GM19043 (cell line): ENCODE measurements around the gene TEX264.

Experiments used
- ATAC-seq: cut with Tn5 transposase; IDR thresholded peaks from one replicate; pipeline ENCODE4 v1.9.1; 2021; ENCODE audit warnings: low read depth; ENCODE audit not compliant: unreplicated experiment

TEX264 gene

DNA sequence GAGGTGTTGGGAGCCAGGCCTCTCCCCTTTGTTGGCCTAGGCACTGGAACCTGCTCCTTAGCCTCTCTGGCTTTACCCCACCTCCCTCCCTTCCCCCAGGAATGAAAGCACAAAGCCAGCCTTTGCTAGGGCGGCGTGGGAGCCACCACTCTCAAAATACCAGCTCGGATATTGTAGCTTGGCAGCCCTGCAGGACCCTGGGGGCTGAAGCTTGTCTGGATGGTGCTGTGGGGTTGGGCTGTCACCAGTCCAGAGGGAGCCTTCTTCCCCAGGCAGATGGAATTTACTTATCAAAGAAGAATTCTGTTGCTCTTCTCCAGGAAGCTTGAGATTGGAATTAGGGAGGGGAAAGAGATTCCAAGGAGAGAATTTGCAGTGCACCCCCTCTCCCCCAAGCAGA, 20.9 kb downstream of the TEX264 start:
- no peak for ATAC-seq

DNA sequence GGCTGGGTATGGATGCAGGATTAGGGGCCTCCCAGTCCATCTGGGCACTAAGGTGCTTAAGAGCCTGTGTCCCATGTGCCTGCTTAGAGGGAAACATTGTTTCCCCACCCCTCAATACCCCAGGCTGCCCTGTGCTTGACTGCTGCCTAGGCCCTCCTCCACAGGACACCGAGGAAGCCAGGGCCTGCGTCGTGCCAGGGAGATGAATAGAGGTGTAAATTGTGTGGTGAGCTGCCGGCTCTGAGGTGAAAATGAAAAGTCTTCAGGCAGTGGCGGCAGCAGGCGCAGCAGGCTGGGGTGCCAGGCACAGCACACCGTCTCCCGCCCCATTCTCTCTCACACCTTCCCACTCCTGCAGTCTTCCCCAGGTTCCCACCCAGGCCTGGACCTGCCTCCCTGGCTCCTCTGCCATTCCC, 21.9 kb downstream of the TEX264 start:
- no peak for ATAC-seq

DNA sequence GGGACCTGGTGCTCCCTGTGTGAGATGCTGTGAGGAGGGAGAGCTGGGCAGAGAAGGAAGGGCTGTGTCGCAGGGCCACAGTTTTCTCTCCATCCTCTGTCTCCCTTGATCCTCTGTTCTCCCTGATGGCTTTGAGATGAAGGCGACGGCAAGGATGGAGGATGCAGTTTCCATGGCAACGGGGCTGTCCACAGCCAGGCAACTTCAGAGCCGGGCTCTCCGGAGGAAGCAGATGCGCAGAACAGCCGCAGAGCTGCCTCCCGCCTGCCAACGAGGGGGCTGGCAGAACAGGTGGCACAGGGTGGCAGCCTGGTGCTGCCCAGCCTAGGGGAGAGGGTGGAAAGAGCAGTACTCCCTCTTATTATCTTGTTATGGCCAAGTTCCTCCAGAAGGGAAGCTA, 25.9 kb downstream of the TEX264 start:
- no peak for ATAC-seq

DNA sequence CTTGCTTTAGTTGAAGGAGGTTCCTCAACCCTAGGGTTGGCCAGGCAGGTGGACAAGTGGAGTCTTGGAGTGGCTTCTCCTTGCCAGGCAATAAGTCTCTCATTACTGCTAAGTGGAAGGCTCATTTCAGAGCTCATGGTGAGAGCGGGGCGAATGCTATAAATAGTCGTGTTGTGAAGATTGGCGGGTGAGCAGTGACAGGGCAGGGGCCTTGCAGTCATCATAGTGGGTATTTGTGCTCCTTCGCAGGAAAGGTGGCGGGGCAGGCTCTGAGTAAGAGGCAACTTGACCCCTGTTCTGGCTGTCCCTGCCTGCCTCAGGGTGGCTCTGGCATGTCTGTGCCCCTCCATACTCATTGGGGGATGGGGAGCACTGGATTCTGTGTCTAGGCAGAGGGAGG, 27.2 kb downstream of the TEX264 start:
- no peak for ATAC-seq

DNA sequence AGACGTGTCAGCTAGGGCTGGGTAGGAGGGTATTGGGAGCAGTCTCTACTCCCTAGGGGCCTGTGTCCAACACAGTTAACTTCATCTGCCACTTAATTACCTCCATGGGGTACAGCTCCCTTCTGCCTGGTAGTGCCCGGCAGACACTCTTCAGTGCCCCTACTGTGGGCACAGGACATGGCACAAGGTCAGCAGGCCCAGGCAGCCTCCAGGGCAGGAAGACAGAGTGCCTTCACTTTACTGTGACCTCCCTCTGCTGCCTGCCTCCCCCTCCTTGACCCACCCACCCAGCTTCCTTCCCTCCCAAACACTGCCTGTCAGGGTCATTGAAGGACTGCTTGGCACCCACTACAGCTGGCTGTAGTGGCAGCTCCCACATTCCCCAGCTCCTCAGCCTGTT, 29.4 kb downstream of the TEX264 start:
- no peak for ATAC-seq

DNA sequence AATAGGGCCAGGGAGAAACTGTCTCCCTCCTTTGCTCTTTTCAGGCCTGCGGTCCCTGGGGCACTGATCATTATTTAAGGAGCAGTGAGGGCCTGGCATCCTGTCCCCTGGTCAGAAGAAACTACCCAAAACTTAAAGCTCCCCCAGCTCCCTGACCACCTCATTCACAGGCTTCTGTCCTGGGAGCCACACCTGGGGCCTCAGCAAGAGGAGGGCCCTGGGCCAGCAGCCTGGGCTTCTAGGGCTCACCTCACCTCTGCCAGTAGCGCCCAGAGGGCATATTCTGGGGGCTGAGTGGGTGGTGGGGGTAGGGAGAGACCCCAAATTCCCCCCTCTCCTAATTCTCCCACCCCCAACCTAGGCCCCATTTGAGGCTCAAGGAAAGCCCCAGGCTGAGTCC, 31.1 kb downstream of the TEX264 start:
- no peak for ATAC-seq

DNA sequence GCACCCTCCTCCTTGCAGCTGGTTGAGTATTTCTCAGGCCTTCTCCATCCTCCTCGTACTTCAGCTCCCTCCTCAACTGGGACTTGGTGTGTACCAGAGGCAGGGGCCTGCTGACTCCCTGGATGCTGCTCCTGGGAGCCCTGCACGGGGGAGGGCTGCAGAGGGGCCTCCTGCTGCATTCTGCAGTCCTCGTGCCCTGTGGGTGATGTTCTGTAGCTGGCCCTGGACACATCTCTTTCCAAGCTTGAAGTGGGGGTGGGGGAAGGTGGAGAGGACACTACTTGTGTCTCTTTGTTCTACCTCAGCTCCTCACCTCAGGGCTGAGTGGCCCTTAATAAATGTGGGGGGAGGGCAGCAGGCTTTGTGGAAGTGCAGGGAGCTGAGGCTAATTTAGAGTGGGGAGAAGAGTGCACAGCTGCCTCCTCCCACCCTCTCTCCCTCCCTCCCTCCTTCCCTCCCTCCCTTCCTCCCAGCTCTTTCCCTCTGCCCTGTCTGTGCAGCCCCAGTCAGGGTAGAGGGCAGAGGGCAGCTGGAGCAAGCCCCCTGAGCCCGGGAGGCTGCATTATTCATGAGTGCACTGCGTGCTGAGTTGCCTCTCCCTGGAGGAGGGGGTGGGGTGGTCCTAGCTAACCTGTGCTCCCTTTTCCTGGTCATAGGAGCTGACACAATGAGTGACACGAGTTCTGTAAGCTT, 32.2 kb downstream of the TEX264 start:
- no peak for ATAC-seq

DNA sequence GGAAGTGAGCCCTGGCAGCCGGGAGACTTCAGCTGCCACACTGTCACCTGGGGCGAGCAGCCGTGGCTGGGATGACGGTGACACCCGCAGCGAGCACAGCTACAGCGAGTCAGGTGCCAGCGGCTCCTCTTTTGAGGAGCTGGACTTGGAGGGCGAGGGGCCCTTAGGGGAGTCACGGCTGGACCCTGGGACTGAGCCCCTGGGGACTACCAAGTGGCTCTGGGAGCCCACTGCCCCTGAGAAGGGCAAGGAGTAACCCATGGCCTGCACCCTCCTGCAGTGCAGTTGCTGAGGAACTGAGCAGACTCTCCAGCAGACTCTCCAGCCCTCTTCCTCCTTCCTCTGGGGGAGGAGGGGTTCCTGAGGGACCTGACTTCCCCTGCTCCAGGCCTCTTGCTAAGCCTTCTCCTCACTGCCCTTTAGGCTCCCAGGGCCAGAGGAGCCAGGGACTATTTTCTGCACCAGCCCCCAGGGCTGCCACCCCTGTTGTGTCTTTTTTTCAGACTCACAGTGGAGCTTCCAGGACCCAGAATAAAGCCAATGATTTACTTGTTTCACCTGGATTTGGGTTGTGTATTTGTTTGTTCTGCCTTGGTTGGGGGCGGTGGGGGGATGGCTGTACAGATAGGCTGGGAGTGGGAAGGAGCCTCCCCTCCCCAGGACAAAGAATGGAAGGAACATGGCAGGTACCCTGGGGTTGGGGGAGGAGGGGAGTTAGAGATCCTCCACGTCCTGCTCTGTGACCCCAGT, 32.9 kb downstream of the TEX264 start:
- ATAC-seq, result no peak

DNA sequence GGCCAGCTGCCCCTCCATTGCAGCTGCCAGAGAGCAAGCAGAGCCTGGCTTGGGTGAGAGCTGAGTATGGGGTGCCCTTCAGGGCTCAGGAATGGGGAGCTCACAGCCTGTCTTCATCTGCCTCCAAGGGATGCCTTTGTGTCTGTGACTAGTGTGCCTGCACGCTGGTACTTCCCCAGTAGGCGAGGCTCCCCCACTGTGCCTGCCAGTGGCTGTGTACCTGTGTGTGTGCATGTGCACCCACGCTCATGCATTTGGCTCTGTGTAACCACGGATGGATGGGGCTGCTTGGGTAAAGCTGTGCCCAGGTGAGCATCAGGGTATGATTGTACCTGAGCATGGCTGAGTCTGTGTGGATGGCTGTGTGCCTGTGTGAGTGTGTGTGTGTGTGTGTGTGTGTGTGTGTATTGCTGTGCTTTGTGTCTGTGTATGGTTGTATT, 33.5 kb downstream of the TEX264 start:
- no peak for ATAC-seq

DNA sequence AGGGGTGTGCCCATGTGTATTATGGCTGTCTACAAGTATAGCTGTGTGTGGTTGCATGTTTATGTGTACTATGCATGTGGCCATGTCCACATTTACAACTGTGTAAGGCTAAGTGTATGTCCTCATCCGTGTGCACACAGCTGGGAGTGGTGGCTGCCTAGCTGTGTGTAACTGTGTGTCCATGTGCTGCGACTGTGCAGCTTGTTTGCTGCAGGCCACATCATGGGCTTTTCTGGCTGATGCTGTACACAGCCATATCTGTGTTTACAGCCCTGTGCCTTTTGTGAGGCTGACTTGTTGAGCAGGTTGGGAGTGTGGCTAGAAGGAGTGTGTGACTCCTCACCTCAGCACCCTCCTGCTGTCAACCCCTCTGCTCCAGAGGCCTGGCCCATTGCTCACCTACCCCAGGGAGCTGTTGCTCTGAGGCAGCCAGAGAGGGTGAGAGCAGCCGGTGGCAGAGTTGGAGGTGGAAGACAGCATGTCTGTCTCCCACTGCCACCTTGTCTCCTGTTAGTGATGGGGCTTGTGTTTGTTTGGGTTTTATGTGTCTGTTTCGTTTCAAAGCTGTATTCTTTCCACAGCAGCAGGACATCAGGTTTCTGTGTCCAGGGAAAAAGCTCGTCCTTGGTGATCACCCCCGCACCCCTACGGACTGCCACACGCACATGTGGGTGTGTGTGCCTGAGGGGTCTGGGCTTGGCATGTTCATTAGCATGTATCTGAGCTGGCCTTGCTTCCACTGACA, 34.4 kb downstream of the TEX264 start:
- ATAC-seq, result no peak

DNA sequence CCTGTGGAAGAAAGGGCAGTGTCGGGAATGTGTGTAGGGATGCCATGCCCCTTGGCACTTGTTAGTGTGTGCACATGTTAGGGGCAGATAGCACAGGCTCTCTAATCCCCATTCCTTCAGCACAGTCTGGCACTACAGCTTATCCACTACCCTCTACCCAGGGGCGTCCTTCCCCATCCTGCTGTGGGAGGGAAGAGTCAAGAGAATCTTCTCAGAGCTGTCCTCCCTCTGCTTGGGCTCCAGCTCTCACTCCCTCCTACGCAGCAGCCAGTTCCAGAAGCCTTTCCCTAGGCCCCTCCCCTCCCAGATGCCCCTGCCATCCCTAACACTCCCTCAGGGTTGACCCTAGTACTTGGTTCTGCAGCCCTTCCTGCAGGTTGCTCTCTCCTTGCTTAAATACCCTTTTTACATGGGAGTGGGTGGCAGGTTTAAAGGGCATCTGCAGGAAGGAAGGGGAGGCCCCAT, 35.0 kb downstream of the TEX264 start:
- no peak for ATAC-seq

DNA sequence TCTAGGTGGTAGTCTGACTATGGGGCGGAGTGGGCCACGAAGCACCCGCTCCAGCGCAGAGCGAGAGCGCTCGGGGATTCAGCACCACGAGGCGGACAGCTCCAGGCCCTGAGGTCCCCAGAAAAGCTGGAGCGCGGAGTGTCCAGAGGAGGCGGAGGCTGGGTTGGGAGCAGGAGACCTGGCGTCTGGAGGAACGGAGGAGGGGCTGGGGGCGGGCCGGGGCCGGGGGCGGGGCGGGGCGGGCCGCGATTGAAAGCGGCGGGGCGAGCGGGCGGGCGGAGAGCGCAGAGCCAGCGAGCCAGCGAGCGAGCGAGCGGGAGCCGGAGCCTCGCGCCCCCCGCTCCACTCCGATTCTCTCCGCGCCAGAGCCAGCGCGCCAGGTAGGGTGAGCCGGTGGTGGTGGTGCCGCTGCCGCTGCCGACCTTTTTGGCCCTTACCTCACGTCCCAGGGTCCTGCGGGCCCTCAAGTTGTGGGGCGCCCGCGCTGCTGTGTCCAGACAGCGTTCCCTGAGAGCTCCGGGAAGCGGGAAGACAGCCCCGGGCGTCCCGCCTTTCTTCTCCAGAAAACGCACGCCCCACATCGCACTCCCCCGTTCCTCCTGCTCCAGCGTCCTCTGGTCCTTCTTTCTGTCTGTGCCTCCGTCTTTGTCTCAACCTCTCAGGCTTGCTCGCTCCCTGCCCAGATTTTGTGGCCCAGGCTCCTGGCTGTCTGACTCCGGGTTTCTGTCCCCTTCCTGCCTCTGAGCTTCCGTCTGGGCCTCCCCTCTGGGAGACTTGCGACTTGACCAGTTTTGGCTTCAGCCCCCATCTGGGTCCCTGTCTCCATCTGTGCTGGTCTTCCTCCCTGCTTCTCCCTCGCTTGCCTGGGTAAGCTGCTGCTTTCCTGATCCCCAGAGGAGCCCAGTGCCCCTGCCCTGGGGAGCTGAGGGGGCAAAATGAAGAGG, 36.0 kb downstream of the TEX264 start, which contains the start of gene GRM2:
Gene GRM2, plus strand, starts transcription at position 281 of the 944 bp plus-strand sequence. CDS start 1,916 bp downstream, outside the sequence.
- no peak for ATAC-seq

DNA sequence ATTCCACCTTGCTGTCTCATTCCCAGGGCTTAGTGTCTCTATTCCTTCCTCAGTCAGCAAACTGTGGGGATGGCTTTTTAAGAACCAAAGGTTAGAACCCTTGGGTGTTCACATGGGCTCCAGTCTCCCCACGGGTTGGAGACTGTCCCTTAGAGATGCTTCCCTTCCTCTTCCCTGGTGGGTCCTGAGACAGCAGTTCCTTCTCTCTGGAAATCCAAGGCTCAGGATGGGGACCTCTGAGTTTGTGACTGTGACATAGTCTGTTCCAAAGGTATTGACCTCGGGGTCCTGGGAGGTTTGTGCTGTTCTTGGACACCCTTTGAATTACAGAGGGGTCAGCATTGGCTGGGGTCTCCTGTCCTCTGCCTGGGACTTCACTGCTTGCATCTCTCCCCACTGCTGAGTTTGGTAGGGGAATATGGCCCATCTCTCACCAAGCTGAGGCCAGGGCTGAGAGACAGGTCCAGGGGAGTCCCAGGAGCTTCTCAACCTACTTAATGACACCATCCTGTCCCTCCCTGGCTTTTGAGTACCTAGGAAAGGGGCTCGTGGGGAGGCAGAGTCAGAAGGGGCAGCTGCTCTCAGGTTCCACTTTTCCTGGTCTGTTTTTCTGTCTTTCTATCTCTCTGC, 37.3 kb downstream of the TEX264 start:
- ATAC-seq, result no peak

DNA sequence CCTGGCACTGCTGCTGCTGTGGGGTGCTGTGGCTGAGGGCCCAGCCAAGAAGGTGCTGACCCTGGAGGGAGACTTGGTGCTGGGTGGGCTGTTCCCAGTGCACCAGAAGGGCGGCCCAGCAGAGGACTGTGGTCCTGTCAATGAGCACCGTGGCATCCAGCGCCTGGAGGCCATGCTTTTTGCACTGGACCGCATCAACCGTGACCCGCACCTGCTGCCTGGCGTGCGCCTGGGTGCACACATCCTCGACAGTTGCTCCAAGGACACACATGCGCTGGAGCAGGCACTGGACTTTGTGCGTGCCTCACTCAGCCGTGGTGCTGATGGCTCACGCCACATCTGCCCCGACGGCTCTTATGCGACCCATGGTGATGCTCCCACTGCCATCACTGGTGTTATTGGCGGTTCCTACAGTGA, 38.0 kb downstream of the TEX264 start:
- no peak for ATAC-seq

DNA sequence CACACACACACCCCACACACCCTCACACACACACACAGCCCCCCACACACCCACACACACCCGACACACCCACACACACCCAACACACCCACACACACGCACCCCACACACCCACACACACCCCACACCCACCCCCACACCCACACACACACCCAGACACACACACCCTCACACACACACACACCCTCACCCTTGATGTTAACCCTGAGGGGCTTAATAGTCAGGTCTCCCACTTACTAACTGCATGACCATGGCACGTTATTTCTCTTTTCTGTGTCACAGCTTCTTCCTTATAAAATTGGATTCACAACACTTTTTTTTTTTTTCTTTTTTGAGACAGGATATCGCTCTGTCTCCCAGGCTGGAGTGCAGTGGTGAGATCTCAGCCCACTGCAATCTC, 38.6 kb downstream of the TEX264 start:
- no peak for ATAC-seq

DNA sequence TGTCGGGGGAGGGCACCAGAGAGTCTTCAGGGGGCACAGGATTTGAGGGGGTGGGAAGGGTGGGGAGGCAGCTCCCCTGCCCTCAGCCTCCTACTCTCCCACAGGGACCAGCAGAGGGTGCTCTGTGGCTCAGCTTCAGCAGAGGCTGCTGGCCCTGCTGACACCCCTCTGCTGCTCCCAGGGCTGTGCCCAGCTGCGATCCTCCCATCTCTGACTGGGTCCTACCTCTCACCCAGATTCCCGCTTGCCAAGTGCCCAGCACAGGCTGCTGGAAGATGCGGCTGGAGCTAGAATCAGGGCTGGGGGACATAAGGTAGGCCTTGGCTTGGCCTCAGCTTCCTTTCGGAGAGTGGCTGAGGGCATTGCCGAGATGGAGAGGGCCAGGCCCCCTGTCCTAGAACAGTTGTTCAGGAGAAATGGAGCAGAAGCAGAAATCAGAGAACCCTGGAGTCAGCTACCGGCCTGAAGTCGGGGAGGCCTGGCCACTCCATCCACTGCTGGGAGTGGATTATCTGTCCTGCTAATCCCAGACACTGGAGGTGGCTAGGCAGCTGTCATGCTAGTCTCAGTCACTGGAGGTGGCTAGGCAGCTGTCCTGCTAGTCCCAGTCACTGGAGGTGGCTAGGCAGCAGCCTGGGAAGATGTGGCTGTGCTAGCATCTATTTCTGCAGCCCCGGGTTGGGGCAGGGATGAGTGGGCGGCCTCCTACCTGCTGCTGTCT, 39.7 kb downstream of the TEX264 start:
- no peak for ATAC-seq

DNA sequence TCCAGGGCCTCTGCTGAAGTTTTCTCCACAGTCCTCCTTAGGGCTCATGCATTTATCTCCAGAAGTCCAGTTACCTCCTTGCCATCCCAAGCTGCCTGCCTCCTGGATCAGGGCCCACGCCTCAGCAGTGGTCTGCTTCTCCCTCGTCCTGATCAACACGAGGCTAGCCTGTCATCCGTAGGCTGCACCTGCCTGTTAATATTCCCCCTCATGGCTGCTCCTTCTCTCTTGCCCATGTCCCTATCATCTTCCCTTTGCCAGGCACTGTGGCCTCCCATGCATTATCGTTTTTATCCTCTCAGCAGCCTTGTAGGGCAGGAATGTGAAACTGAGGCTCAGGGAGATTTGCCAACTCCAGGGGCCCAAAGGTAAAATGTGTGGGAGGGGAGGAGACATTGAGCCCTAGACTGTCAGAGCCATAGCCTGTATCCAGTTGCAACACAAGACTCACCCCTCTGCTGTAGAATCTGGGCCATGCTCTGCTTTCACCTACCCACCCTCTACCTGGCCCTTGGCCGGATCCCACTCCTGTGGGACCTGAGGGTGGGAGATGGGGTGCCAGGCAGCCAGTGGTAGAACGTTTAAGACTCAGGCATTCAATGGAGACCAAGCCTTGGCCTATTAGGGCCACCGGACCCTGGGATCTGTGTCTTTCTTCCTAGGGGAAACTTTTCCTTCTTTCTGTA, 40.4 kb downstream of the TEX264 start:
- no peak for ATAC-seq

DNA sequence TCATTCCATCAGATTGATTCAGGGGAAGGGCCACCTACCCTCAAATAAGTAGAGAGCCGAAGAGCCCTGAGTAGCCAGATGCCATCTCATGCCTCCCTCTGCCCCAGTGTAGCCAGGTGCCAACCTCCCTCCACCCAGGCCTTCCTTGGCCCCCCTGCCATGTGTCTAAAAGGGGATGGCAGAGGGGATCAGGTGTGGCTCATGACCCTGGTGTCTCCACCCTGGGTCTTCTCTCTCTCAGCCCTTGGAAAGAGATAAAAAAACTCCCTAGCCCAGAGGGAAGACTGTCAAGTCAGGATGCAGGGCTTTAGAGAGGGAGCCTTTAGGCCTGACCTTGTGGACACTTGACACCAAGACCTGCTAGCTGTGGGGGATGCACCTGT, 41.0 kb downstream of the TEX264 start:
- ATAC-seq, result no peak

DNA sequence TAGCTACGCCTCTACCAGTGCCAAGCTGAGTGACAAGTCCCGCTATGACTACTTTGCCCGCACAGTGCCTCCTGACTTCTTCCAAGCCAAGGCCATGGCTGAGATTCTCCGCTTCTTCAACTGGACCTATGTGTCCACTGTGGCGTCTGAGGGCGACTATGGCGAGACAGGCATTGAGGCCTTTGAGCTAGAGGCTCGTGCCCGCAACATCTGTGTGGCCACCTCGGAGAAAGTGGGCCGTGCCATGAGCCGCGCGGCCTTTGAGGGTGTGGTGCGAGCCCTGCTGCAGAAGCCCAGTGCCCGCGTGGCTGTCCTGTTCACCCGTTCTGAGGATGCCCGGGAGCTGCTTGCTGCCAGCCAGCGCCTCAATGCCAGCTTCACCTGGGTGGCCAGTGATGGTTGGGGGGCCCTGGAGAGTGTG, 41.5 kb downstream of the TEX264 start:
- ATAC-seq, result no peak
